GM18520 (cell line): ENCODE data around the gene TEAD1.

Experiments
- ATAC-seq: cut with Tn5 transposase; IDR thresholded peaks from one replicate; pipeline ENCODE4 v1.9.1; 2021; ENCODE audit not compliant: unreplicated experiment

TEAD1 gene

DNA sequence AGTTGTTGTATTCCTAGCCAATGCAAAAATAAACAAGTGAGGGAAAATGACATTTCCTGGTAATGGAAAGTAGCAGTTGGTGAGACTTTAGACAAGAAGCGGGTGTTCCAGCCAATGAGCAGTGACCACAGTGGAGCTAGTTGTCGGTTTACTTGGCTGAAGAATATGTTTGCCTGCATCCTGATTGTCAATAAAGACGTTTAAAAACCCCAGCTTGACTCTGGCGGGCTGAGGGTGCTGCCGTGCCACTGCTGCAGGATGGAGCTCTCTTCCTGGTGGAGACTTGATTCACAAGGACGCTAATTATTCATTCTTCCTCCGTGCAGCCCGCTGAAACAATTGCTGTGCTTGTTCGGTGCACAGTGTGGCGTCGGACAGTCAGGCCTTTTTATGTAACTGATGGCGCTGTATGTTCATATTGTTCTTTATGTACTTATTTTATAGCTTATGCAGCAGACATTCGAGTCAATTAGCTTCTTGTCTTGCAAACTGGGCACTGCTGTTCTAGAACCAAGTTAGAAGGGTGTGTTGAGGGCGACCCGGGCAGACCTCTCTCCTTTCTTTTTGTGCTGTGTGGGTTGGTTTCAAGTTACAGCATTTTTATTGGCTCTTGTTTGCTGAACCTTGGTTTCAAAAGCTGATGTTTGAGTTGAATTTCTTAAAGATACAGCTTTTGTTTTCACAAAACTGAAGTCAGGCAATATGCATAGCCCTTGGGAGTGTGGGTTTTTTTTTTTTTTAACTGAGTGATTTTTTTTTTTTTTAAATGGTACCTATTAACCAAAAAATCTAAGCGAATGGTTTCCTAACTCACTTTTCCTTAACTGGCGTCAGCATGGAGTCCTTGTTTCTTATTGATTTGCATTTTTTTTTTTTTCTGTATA is 153.9 kb downstream of the TEAD1 start:
- ATAC-seq = no peak

GRCh38 chr11:12829131-12829530 is 154.9 kb downstream of the TEAD1 start:
- no peak for ATAC-seq

GRCh38 chr11:12829540-12830314 is 155.5 kb downstream of the TEAD1 start:
- no peak for ATAC-seq

- ATAC-seq = no peak
Measured at GRCh38 chr11:12831471-12832202, 157.4 kb downstream of the TEAD1 start.

DNA sequence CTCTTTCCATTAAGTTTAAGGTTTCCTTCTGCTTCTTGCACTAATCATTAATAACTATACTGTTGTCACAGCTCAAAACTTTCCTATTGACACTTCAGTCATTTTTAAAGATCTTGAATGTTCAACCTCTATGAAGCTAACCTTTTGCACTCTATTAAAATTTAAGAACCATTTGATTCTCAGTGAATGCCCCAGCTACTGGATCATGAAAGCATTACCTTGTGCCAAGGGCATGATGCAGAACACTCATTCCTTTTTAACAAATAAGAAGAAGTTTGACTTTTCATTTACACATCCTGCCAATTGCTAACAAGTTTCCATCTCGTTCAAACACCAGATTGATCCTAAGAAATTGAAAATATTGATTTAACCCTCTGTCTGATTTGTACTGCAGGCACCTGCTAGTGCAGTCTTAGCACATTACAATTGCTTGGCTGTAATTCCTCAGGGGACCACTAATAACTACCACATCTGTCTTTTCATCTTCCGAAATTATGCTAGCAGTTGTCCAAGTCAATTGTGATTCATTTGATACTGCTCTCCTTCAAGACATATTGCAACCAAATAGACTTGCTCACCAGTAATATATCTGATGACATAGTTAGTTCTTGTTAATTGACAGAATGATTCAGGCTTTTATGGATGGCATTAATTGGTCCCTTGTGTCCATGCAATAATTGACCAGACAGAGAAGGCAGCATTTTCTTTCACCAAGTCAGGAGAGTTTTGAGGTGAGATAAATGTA is 158.4 kb downstream of the TEAD1 start:
- no peak for ATAC-seq

DNA sequence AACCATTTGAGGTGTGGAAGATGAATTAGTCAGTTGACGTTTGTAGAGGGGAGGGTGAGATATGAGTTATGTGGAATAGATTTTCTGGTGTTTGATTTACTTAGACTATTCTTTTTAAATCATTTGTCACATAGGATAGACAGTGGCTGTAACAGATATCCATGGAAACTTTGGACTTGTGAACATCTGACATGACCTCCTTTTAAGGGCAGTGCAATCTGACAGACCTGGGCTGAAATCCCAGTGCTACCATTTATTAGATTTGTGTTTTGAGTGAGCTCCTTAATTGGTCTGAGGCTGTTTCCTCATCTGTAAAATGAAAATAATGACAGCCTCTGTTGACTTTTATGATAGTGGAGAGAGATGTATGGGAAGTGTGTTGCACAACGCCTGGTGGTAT is 159.9 kb downstream of the TEAD1 start:
- no peak for ATAC-seq

DNA sequence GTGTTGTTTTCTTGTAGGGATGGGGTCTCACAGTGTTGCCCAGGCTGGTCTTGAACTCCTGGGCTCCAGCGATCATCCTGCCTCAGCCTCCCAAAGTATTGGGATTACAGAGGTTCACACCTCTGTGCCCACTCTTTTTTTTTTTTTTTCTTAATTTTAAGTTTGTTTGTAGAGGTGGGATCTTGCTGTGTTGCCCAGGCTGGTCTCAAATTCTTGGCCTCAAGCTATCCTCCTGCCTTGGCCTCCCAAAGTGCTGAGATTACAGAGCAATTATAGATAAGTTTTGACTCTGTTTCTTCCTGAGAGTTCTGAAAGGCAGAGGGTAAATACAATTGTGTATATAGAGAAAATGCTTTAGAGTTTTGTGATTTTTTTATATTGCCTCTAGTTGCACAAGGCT is 160.4 kb downstream of the TEAD1 start:
- ATAC-seq = no peak

DNA sequence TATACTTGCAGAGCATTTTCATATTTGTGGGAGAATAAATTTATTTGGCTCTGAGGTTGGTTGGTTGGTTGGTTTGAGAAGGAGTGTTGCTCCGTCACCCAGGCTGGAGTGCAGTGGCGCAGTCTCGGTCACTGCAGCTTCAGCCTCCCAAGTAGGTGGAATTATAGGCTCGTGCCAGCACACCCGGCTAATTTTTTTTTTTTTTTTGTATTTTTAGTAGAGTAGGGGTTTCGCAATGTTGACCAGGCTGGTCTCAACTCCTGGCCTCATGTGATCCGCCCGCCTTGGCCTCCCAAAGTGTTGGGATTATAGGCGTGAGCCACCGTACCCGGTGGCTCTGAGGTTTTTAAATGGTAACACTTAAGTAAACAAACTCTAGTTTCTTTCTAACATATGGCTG is 161.1 kb downstream of the TEAD1 start:
- no peak for ATAC-seq

DNA sequence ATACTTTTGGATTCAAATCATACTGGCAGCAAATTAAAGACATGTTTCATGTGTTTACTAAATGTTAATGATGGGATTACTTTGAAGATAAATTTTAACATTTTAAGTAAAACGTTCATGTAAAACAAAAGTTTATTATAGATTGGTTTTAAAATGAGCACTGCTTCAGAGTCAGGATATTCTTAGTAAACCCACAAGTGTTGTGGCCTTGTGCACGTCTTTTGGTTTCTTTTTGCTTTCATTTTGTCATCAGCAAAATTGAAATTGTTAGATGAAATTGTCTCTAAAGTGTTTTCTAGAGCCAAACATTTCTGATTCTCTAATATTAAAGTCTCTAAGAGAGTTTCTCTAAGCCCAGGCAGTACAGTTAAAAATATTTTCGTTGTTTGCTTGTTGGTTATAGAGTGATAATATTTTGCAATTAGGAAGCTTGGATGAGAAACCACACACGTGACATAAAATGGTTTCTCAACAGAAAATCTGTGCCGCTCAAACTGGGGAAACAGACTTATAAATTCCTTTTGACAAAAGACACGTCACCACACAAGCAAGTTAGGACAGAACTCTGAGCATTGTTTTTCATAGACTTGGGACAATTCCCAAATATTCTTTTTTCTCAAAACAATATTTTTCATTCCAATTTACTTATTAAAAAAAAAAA is 164.4 kb downstream of the TEAD1 start:
- ATAC-seq = no peak

DNA sequence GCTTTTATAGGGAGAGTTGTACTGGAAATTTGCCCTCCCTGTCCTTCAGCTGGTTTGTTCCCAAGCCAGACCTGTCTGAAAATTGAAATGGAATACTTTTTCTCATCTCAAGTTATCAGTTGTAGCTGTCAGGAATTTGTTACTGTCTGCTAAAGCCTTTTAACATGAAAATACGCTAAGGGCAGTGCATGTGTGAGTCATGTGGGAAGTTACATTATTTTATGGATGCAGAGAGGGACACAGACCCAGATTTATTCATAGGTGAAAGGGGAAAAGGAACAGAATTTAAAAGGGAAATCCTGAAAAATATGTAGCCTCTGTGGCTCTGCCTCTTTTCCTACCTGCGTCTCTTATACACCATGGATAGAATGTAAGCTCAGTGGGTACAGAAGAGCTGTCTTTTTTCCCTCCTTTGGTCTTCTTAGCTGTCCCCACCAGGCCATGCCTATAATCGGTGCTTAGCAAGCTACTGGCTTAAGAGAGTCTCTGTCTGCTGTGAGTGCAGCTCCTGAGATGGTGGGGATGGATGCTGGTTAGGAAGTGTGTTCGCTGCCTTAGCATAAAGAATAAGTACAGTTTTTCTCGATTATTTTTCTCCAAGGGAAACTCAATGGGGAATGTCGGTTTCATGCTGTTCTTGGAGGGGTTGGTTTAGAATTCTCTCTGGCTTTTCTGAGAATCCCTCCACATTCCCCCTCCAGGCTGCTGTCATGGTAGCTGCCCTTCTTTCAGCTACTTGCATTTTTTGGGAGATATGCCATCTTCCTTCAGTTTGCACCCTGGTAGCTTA is 166.8 kb downstream of the TEAD1 start:
- ATAC-seq = no peak

- ATAC-seq = no peak
Measured at GRCh38 chr11:12841946-12842630, 167.9 kb downstream of the TEAD1 start.

DNA sequence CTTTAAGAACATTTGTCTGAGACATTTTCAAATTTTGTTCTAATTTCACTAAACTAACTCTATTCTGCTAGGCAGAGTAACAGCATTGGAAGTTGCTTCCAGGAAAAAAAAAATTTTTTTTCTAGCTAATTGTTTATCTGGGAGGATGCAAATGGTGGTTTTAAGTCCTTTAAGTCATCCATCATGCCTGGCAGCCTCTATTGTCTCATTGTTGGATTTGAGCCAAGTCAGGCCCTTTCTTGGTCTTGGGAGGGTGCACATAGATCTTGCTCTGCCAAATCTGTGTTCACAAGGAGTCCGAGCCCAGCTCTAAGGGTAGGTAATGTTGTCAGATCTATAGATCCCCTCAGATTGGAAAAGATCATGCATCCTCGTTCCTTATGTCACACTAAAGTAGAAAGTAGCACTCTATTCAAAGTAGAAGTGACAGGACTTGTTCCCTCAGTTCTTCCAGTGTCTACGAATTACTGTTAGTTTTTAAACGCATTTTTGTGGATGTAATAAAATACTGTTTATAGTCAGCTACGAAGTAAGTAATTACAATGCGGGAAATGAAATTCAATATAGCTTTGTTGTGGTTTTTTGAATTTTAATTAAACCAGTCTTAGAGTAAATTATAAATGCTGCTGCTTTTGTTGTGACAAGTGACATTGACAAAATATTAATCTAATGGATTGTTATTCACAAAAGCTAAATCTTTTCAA is 168.9 kb downstream of the TEAD1 start:
- ATAC-seq = no peak

DNA sequence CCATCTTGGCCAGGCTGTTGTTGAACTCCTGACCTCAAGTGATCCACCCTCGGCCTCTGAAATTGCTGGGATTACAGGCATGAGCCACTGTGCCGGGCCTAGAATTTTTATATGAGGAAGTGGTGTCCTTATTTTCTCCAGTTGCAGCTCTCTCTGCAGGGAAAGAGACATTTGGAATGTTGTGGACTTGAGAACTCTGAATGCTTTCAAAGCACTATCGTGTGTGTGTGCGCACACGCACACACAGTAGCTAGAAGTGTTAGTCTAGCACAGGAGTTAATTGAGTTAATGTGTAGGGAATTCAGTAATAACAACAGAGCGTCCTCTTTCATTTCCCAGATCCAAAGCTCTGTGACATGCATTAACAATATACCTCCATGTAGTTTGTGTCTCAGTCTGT is 170.9 kb downstream of the TEAD1 start:
- no peak for ATAC-seq

- no peak for ATAC-seq
Measured at GRCh38 chr11:12845739-12846358, 171.6 kb downstream of the TEAD1 start.

GRCh38 chr11:12846786-12847615 is 172.8 kb downstream of the TEAD1 start:
- ATAC-seq = no peak

- ATAC-seq = no peak
Measured at GRCh38 chr11:12848413-12848812, 174.2 kb downstream of the TEAD1 start.

GRCh38 chr11:12853325-12853651 is 179.1 kb downstream of the TEAD1 start:
- no peak for ATAC-seq
